BJ (cell line): ENCODE results near the gene EARS2. TPM values are rescaled to one million over a fixed set of nuclear protein-coding genes. Genes with fewer than 3 reads are reported as not detected.
"Not testable (repeated sequence)": the region's sequence is repeated elsewhere in the genome, so short reads cannot be mapped to it uniquely, and the experiment has no call there.

Experiments
- CTCF ChIA-PET: fragments of 350-600 bp; formaldehyde crosslinking; extraction: SDS; loops from one replicate; lab custom pipeline; 2021; ENCODE audit warnings: antibody characterized with exemption, inconsistent platforms; lab: Yijun Ruan, JAX
- POLR2A ChIA-PET: fragments of 300-600 bp; sonication (Branson Sonifier 250); formaldehyde crosslinking; extraction: SDS; loops from one replicate; lab custom pipeline; 2021; ENCODE audit warnings: antibody characterized with exemption; lab: Charles Lee
- DNase-seq: peaks from one replicate; pipeline ENCODE4 v3.0.0-alpha.2; 2011; ENCODE audit warnings: low read depth
- H3K27me3 ChIP-seq: 2 replicates; pipeline ENCODE4 v1.6.0; 2011; ENCODE audit warnings: low read length; ENCODE audit not compliant: control insufficient read depth, insufficient read depth
- H3K36me3 ChIP-seq: 2 replicates; pipeline ENCODE4 v1.5.1; 2011; ENCODE audit warnings: low read length; ENCODE audit not compliant: control insufficient read depth, insufficient read depth
- H3K4me3 ChIP-seq: 2 replicates; pipeline ENCODE4 v1.5.1; 2011; ENCODE audit warnings: low read depth, mild to moderate bottlenecking, control low read depth, low read length
- CTCF ChIP-seq: IDR thresholded peaks from 2 replicates; pipeline ENCODE4 v1.5.1; 2011; ENCODE audit warnings: low read depth, mild to moderate bottlenecking, control low read depth, inconsistent platforms, low read length, moderate library complexity; ENCODE audit not compliant: insufficient read depth
- polyA plus RNA-seq: library from polyadenylated mRNA; depleted of rRNA; stranded (reverse); fragments of >200 nt; gene quantifications from 2 replicates; pipeline ENCODE4 v1.2.3, GENCODE V29; 2011

Gene EARS2
- polyA plus RNA-seq, 1 experiment, result 28.8 TPM

GRCh38 chr16:23515881-23516280, 41.3 kb downstream of the EARS2 start:
- ChIA-PET POLR2A (no interaction called here), CTCF (interaction anchor here (1.1 kb wide), 1 partner anchor 13 kb away, joined by 3 read pairs; no protein-coding TSS in a partner anchor)
- no peak for TF ChIP-seq CTCF
- Histone ChIP-seq H3K36me3 (peaks cover 1% of the 10 kb centered on the region), H3K27me3 (no peaks in the 10 kb centered on the region), H3K4me3 (no peak overlapping the region)
- no peak for DNase-seq

- Histone ChIP-seq H3K27me3 (no peaks in the 10 kb centered on the region), H3K4me3 (no peak overlapping the region), H3K36me3 (peaks cover under 1% of the 10 kb centered on the region)
- ChIA-PET CTCF (interaction anchor here (1.8 kb wide), 1 partner anchor 10 kb away, joined by 7 read pairs; no protein-coding TSS in a partner anchor), POLR2A (interaction anchor here (0.7 kb wide), 1 partner anchor 1236 kb away, joined by 8 read pairs; no protein-coding TSS in a partner anchor)
- no peak for TF ChIP-seq CTCF
- DNase-seq, result no peak
Measured at GRCh38 chr16:23514381-23515152, 42.6 kb downstream of the EARS2 start.

GRCh38 chr16:23512168-23512695, 44.9 kb downstream of the EARS2 start:
- no peak for TF ChIP-seq CTCF
- H3K27me3 ChIP-seq, result no peaks in the 10 kb centered on the region
- no peaks in the 10 kb centered on the region for H3K36me3 ChIP-seq
- ChIA-PET POLR2A (no interaction called here), CTCF (no interaction called here)
- H3K4me3 ChIP-seq, result no peak overlapping the region
- no peak for DNase-seq

- no peak overlapping the region for H3K4me3 ChIP-seq
- POLR2A ChIA-PET, result no interaction called here
- no peak for TF ChIP-seq CTCF
- no peak for DNase-seq
- H3K36me3 ChIP-seq, result no peaks in the 10 kb centered on the region
- H3K27me3 ChIP-seq, result no peaks in the 10 kb centered on the region
- CTCF ChIA-PET, result no interaction called here
Measured at GRCh38 chr16:23511731-23512130, 45.4 kb downstream of the EARS2 start.

- POLR2A ChIA-PET, CTCF ChIA-PET, H3K27me3 ChIP-seq, H3K36me3 ChIP-seq, DNase-seq: not testable (repeated sequence)
- peak overlapping the region; percentile 59 for H3K4me3 ChIP-seq
Measured at GRCh38 chr16:23510915-23511270, 46.3 kb downstream of the EARS2 start.
